CD4-positive, alpha-beta T cell treated with Interleukin-12 subunit alpha and Interleukin-12 subunit beta, for 1 hour (primary cell): Measurements from ENCODE around the gene CHCHD5.
"Not testable (repeated sequence)": the region's sequence is repeated elsewhere in the genome, so short reads cannot be mapped to it uniquely, and the experiment has no call there.

Experiments used
- DNase-seq: peaks from one replicate; pipeline ENCODE4 v3.0.0-alpha.2; 2020

CHCHD5 gene

DNA sequence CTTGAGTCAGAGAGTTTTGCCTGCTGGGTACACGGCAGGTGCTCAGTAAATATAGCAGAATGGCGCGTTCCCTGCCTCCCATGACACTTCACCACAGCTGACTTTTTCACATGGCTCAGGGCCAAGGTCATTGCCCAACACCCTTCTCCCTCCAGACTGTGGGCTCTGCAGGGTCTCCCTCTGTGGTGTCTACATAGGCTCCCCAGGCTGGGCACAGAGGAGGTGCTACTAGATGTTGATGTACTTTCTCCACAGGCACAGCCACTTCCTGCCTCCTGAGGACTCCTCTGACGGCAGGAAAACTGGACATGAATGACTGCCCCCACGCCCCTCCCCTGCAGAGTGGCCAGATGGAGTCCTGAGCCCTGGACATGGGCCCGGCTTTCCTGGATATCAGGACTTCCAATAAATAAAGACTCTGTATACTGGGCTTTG is 4.2 kb downstream of the CHCHD5 start:
- no peak for DNase-seq

DNA sequence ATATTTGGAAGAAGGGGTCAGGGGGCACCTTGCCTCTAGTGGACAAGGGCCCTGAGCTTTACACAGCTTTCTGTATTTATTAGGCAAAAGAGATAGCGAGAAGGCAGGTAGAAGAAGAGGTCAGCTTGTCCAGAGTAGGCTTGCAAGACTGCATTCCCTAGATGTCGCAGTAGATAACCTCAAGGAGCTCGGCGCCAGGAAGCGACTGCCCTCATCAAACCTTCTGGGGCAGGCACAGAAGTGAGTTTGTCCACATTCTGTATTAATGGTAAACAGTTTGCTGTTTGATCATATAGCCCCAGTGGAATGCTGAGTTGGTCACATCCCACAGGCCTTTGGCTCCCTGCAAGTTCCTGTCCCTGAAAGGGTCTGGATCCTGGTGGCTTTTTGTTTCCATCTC is 7.0 kb downstream of the CHCHD5 start:
- no peak for DNase-seq

DNA sequence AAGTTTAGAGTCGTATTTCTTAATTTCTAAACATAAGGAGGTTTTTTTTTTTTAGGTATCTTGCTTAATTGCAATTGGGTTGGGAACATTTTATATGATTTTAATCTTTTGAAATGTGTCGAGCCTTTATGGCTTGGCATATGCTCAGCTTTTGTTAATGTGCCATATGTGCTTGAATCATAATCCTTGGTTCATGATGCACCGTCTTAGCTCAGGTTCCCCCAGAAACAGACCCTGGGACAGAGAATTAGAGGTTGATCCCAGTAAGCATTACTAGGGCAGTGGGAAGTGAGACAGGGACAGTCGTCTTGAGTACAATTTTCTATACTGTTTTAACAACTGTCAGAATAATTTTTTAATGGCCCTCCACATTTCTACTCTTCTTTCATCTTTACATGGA is 9.3 kb downstream of the CHCHD5 start:
- DNase-seq: no peak

DNA sequence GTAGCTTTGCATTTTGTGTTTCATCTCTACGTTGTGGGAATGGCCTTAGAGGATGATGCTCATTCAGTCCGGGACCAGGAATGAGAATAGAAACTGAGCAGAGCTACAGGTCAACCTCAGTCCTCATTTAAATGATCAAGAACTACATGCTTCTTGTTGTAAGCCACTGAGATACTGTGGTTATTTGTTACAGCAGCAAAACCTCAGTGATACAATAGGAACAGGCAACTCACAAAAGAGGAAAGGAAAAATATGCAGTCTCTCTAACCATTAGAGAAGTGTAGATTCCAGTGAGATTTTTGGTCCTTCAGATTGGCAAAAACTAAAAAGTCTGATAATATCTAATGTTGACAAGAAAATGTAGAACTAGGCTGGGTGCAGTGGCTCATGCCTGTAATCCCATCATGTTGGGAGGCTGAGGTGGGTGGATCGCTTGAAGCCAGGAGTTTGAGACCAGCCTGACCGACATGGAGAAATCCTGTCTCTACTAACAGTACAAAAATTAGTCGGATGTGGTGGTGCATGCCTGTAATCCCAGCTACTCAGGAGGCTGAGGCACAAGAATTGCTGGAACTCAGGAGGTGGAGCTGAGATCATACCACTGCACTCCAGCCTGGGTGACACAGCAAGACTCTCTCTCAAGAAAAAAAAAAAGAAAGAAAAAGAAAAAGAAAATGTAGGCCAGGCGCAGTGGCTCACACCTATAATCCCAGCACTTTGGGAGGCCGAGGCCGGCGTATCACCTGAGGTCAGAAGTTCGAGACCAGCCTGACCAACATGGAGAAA is 13.3 kb downstream of the CHCHD5 start:
- DNase-seq: no peak

DNA sequence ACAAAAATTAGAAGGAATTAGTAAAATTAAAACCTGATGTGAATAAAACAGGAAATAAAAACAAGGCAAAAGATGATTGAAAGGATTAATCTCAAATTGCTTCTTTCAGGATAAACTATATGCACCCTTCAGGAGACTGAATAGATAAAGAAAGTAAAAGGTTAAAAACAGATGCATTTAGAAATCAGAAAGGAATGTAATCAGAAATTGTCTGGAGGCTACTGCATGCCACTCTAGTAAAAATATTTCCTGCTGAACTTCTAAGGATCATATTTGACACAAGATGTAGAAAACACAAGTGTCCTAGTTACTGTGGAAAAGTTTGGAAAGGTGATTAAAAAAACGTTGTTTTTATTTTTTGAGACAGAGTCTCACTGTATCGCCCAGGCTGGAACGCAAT is 16.2 kb downstream of the CHCHD5 start:
- no peak for DNase-seq

DNA sequence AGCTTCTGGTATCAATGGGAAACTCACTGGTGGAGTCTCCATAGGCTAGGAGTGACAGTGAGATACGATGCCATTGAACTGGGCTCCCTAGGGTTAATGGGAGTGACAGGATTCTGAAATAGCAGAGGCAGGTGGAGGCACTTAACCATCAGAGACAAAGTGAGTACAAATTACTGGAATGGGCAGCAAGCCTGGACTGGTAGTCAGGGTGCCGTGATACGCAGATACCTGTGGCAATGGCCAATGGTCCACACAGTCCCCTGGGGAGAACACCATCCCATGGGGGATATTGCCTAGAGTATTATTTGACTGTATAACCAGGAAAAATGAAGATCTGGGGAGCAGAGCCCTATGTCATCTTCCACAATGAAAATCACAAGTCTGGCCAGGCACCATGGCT is 17.3 kb downstream of the CHCHD5 start:
- DNase-seq: no peak

DNA sequence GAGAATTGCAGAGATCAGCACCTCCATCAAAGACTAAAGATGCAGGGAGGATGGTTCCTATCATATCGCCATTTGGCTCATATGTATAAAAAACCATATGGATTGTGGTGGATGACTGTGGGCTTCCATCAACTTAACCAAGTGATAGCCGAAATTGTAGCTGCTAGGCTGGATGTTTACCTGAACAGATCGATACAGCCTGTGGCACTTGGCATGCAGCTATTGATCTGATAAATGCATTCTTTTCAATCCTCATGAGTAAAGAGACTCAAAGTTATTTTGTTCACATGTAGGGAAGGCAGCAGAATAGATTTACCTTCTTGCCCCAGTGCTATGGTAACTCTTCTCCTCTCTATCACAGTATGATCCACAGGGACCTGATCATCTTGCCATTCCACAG is 18.5 kb downstream of the CHCHD5 start:
- no peak for DNase-seq

DNA sequence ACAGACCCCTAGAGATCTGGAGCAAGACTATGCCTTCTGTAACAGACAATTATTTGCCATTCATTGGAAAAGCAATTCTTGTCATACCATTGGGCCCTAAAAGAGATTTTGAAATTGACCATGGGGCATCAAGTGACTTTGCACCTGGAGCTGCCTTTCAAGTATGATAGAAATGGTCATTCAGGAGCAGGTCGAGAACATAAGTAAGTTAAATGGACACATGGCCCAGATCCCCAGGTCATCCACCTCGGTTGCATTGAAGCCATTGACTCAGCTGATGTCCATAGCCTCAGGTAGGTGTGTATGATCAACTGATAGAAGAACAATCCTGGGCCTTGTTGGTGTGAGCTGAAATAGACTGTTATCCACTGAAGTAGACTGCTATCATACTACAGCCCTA is 19.3 kb downstream of the CHCHD5 start:
- DNase-seq: no peak

DNA sequence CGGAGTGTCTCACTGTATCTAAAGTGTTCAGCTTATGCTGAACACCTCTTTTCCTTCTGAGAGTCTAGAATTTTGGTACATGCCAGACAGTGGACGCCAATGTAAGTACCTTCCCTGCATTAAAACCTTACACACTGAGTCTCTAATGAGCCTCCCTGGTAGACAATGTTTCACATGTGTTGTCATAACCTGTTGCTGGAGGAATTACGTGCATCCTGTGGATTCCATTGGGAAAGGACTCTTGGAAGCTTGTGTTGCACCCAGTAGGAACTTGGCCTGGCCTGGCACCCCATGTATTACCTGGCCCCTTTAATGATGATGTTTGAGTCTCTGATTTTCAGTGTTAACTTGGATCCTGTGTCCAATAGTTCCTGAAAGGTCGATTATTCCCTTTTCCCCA is 20.5 kb downstream of the CHCHD5 start:
- no peak for DNase-seq

DNA sequence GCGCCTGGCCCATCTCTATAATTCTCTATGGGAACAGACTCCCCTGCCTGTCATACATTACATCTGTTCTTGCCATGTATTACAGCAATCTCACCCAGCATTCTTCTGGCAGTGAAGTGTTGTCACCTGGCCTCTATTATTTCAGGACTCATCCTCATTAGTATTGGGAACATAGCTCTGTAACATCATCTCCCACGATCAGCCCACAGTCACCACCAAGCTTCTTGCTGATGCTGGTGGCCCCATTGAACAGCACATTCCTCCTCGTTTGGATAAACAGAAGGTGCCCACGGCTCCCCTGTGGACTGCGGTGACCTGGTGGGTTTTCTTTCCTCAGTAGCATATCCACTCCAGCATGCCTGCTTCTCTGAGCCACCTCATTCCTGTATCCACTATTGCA is 21.5 kb downstream of the CHCHD5 start:
- DNase-seq: no peak

DNA sequence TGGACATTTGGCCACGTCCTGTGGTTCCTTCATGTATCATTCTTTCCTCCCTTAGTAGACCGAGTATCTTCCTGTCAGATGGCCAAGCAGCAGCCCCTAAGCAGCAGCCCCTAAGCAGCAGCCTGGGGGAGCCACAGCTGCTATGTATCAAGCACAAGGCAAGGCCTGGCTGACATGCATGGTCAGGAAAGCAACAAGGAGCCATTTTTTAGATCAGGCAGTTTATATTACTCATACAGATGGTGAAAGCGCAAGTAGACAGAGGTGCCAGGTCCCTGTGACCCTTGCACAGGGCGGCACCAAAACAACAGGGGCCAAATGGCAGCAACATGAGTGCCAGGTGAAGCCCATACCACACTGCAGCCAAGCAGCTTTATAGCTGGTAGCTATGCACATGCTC is 22.1 kb downstream of the CHCHD5 start:
- no peak for DNase-seq

DNA sequence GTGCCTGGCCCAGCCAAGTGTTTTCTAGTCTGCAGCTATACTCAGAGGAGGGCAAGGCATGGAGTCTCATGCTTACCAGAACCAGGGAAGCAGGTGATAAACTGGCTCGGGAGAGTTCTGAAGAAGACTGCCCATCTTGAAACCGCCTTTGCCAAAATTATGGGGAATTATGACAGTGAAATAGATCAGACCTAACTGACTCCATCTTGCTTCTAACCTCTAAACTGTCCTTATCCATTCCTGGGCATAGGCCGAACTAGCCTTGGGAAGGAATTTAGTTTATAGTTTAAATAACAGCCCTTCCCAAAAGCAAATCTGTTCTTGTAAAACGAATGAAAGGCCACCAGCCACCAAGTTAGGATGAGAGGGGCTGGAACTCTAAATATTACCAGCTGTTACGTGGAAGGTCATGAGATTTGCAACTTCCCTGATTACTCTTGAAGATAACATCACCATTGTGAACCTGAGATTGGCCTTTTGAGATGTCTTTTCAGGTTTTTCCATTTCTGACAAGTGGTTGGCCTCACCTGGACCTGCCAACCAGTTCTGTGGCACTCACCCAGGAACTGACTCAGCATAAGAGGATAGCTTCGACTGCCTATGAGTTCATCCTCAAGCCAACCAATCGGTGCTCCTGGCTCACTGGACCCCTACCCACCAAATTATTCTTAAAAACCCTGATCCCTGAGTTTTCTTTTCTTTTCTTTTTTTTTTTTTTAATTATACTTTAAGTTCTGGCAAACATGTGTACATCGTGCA is 23.4 kb downstream of the CHCHD5 start:
- DNase-seq: no peak

DNA sequence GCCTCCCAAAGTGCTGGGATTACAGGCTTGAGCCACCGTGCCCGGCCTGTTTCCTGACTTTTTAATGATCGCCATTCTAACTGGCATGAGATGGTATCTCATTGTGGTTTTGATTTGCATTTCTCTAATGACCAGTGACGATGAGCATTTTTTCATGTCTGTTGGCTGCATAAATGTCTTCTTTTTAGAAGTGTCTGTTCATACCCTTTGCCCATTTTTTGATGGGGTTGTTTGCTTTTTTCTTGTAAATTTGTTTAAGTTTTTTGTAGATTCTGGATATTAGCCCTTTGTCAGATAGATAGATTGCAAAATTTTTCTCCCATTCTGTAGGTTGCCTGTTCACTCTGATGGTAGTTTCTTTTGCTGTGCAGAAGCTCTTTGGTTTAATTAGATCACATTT is 24.9 kb downstream of the CHCHD5 start:
- not testable (repeated sequence) for DNase-seq

DNA sequence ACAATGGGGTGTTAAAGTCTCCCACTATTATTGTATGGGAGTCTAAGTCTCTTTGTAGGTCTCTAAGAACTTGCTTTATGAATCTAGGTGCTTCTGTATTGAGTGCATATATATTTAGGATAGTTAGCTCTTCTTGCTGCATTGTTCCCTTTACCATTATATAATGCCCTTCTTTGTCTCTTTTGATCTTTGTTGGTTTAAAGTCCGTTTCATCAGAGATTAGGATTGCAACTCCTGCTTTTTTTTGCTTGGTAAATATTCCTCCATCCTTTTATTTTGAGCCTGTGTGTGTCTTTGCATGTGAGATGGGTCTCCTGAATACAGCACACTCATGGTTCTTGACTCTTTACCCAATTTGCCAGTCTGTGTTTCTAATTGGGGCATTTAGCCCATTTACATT is 27.9 kb downstream of the CHCHD5 start:
- not testable (repeated sequence) for DNase-seq

DNA sequence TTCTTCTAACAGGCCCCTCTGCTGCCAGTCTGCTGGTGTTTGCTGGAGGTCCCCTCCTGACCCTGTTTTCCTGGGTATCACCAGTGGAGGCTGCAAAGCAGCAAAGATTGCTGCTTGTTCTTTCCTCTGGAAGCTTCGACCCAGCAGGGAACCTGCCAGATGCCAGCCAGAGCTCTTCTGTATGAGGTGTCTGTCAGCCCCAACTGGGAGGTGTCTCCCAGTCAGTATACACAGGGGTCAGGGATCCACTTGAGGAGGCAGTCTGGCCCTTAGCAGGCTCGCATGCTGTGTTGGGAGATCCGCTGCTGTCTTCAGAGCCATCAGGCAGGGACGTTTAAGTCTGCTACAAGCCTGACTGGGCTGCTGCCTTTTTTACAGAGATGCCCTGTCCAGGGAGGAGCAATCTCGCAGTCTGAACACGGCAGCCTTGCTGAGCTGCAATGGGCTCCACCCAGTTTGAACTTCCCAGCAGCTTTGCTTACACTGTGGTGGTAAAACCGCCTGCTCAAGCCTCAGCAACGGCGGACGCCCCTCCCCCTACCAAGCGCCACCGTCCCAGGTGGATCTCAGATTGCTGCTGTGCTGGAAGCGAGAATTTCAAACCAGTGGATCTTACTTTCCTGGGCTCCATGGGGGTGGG is 29.9 kb downstream of the CHCHD5 start:
- DNase-seq: no peak

DNA sequence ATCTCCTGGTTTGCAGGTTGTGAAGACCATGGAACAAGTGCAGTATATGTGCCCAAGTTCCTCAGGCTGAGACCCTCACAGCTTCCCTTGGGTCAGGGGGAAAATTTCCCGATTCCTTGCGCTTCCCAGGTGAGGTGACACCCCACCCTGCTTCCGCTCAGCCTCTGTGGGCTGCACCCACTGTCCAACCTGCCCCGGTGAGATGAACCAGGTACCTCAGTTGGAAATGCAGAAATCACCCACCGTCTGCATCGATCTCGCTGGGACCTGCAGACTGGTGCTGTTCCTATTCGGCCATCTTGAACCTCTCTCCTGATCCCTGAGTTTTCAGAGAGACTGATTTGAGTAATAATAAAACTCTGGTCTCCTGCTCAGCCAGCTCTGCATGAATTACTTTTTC is 30.6 kb downstream of the CHCHD5 start:
- no peak for DNase-seq

DNA sequence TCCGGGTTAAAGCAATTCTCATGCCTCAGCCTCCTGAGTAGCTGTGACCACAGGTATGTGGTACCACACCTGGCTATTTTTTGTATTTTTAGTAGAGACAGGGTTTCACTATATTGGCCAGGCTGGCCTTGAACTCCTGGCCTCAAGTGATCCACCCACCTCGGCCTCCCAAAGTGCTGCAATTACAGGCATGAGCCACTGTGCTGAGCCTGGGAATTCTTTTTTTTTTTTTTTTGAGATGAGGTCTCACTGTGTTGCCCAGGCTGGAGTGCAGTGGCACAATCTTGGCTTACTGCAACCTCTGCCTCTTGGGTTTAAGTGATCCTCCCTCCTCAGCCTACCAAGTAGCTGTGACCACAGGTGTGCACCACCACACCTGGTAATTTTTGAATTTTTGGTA is 31.4 kb downstream of the CHCHD5 start:
- DNase-seq: not testable (repeated sequence)

DNA sequence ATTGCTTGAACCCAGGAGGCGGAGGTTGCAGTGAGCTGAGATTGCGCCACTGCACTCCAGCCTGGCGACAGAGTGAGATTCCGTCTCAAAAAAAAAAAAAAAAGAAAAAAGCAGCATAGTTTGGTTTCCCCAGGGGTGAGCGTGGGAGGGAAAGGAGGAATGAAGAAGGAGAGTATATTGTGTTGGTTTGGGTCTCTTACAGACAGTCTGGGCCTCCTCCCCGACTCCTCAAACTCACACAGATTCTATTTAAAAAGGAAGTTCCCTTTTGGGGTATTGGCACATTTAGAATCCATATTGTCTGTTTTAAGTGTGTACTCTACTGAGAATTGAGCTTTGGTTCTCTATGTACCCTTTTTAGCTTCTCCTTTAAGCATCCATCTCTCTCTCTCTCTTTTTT is 34.0 kb downstream of the CHCHD5 start:
- DNase-seq: no peak

DNA sequence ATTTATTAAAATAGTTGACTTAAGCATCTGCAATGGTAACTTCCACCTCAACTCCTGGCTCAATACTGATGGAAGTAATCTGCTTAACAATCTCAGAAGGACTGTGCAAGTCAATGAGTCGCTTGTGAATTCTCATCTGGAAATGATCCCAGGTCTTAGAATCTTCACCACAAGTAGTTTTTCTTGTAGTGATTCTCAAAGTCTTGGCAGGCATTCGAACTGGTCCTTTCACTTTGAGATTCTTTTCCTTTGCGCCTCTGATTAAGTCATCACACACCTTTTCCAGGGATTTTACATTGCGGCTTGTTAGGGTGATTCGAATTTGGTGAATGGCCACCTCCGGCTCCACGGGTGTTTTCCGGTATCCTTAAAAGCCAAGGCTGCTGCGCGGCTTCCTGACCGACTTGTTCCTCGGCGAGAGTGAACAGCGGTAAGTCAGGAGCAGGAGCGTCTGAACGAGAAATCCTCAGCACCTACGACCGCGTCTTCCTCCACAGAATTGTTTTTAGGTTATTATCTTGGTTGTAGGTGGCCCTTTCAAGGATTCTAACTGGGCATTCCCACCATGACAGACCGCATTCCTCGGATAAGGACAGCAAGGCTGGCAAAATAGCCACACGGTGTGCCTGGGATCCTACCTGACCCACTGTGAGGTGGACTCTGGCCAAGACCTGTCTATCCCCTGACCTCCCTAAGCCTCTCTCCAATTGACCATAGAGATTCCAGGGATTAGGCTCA is 37.5 kb downstream of the CHCHD5 start:
- no peak for DNase-seq

DNA sequence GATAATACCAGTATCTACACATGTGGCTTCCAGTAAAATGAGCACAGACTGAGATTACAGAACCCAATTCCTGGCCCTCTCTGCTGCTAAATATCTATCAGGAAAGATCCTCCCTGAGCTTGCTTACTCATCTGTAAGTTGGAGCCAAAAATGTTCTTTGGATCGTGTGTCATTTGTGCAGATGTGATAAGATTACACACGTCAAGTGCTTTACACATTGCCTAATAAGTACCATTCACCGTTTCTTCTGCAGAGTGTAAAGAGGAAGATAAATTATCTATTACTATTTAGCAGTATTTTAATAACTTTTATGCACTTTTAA is 38.1 kb downstream of the CHCHD5 start:
- no peak for DNase-seq

DNA sequence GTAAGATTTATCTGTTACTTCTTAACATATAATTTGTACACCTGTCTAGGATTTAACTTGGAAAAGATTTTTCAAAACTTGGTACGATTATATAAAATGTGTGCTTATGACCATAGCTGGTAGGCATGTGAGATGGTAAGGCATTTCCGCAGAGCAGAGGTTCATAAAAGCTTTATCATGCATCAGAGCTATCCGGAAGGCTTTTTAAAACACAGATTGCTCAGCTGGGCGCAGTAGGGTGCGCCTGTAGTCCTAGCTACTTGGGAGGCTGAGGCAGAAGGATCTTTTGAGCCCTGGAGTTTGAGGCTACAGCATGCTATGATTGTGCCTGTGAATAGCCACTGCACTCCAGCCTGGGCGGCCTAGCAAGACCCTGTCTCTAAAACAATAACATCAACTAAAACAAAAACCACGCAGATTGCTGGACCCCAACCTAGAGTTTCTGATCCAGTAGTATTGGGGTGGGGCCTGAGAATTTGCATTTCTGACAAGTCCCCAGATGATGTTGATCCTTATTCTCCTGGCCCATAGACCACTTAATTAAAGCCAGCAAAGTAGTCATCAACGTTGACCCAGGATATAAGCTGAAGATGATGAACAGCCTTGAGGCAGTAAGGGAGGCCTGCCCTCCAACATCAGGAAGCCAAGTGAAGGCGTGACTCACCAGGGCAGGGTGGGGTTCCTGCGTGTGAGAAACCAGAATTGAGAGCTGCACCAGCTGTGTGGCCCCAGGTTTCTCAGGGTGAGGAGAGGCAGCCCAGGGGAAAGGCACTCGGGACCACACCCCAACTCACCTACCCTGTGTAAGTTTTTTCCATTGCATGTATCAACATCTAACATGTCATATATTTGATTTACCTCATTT is 39.7 kb downstream of the CHCHD5 start:
- DNase-seq: peak; percentile 72

DNA sequence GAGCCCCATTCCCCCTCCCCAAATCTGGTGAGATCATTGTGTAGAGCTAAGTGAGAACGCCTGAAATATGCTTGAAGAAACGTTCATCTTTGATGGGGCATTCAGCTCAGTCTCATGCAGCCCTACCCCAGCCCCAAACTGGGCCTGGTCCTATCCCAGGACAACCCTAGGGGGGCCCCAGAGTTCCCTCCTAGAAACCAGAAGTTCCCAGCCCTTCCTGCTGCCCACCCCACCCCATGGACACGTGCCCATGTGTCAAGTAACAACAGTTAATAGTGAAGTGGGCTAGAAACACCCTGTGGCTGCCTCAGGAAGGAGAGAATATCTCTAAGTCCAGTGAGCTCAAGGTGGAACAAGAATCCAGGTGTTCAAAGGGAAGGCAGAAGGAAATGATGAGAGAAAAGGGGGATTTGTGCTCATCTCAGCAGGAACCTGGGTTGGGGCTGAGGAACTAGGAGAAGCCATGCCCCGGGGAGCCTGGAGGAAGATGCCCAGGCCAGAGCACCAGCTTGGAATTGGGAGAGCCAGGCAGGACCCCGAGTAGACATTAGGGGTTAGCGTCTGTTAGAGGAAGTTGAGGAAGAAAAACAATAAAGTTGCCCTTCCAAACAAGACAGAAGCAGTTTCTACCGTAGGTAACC is 41.2 kb downstream of the CHCHD5 start:
- DNase-seq: no peak
